Prostate gland (tissue), 2 donors: Measurements from ENCODE around the gene TBC1D14.

Experiments
- POLR2AphosphoS5 ChIP-seq: sonication (generic); formaldehyde crosslinking; IDR thresholded peaks from one replicate; pipeline ENCODE4 v1.6.1; 2017; ENCODE audit warnings: antibody characterized with exemption
- TF ChIP-seq, protein P1 (sequence below), 4 experiments: fragments of 200-600 bp in 2 of 4; fragments of 450-650 bp in 2 of 4; sonication (generic) in 2 of 4; IDR thresholded peaks; 1 replicate in 3 of 4; 2 replicates in 1 of 4; pipeline ENCODE4 v1.5.1; 2016 to 2019; ENCODE audit warnings: antibody characterized with exemption in 4 of 4, mild to moderate bottlenecking in 2 of 4, moderate library complexity in 2 of 4

DNA sequence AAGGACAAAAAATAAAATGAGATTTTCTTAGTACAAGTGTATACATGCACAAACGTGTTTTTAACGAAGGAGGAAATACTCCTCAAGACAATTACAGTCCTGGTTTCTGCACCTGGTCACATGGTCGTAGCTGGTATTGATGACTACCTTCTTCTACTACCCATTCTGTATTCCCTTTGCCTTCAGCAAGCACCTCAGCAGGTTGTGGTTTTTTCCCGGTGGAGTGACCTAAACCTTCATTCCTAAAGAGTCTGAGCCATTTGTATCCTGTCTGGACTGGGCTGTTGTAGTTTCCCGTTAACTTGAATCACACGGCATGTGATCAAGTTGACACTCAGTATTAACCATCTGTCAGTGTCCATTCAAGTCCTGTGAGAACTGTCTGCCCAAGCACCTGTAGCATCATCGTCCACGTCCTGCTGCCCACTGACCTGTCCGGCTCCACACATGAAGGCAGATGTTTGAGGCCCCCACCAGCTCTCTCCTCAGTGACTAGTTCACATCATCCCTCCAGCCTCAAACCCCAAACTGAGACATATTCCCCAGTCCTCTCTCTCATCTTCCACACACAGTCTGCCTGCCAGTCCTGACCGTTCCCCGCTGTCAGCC lies 31.1 kb upstream of the TBC1D14 start:
- TF ChIP-seq, protein P1, sequence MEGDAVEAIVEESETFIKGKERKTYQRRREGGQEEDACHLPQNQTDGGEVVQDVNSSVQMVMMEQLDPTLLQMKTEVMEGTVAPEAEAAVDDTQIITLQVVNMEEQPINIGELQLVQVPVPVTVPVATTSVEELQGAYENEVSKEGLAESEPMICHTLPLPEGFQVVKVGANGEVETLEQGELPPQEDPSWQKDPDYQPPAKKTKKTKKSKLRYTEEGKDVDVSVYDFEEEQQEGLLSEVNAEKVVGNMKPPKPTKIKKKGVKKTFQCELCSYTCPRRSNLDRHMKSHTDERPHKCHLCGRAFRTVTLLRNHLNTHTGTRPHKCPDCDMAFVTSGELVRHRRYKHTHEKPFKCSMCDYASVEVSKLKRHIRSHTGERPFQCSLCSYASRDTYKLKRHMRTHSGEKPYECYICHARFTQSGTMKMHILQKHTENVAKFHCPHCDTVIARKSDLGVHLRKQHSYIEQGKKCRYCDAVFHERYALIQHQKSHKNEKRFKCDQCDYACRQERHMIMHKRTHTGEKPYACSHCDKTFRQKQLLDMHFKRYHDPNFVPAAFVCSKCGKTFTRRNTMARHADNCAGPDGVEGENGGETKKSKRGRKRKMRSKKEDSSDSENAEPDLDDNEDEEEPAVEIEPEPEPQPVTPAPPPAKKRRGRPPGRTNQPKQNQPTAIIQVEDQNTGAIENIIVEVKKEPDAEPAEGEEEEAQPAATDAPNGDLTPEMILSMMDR (IDR thresholded peaks at IDR 0.05): no peak
- no peak for TF ChIP-seq POLR2AphosphoS5
